ENCODE data around the gene TNFRSF13B. TPM values are rescaled to one million over a fixed set of nuclear protein-coding genes. Genes with fewer than 3 reads are reported as not detected.

Gene TNFRSF13B
- total and polyA plus RNA-seq, 7 donors = not detected

- no peak for ATAC-seq
Observed at GRCh38 chr17:16925461-16926060, 46.4 kb downstream of the TNFRSF13B start.

DNA sequence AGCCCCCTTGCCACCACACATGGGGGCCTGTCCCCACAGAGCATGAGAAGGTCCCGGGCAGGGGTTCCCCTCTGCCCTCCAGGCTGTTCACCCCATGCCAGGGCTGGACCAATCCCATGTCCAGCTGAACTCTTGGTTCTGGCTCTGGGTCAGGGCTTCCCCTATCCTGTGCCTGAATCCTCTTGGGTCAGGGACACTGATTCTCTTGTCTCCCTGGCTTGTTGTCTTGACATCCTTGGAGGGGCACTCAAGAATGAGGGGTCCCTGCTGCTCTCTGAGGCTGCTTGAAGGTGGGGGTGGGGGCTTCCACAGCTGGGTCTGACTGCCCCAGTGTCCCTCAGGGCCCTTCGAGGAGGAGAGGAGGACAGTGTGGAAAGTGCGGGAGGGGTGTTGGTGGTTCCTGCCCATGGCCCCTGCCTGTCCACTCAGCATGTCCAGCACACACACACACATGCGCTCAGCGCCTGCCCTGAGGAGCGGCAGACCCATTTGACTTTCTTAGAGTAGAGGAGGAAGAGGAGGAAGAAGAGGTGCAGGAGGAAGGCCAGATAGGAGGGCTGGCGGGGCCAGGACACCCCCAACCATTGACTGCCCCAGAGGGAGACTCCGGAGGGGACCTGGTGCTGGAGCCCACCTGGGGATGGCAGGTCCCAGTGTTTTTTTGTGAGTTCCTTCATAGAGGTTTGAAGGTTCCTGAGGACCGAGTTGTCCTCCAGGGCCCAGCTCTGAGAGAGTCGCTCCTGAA lies 47.0 kb downstream of the TNFRSF13B start:
- 90 to 95% (median 92%) methylated on average over 10 of the region's 10 CpGs for WGBS, 3 donors
- Histone ChIP-seq H3K4me3 (no peak overlapping the region), H3K36me3 (ENCODE audit: insufficient read depth in 1 of 2, low read depth in 1 of 2) (no peaks in the 10 kb centered on the region), H3K27ac (no peak overlapping the region), H3K4me1 (no peaks in the 10 kb centered on the region), H3K27me3 (ENCODE audit: insufficient read depth in 3 of 3, low read length in 2 of 3) (no peaks in the 10 kb centered on the region), H3K9me3 (no peaks in the 10 kb centered on the region)
- TF ChIP-seq CTCF (IDR thresholded peaks at IDR 0.05) = no peak
- intact Hi-C loops (cut with DNase I) = loop anchor here in 1 of 2 donors (5.0 kb wide), 1 partner anchor 62 kb away; no protein-coding TSS in a partner anchor
- no peak for DNase-seq
- ATAC-seq = no peak

More at GRCh38 chr17:16925461-16926060, 46.4 kb downstream of the TNFRSF13B start:
- Histone ChIP-seq H3K4me3 (no peak overlapping the region), H3K4me1 (no peaks in the 10 kb centered on the region), H3K36me3 (ENCODE audit: insufficient read depth in 1 of 2, low read depth in 1 of 2) (no peaks in the 10 kb centered on the region), H3K9me3 (no peaks in the 10 kb centered on the region), H3K27ac (no peak overlapping the region), H3K27me3 (ENCODE audit: insufficient read depth in 3 of 3, low read length in 2 of 3) (no peaks in the 10 kb centered on the region)
- 93 to 96% (median 94%) methylated on average over 15 of the region's 15 CpGs for WGBS, 3 donors
- intact Hi-C loops (cut with DNase I) = no loop called here
- peak in 1 of 2 donors; percentile 15 for DNase-seq
- no peak for TF ChIP-seq CTCF (IDR thresholded peaks at IDR 0.05)

DNA sequence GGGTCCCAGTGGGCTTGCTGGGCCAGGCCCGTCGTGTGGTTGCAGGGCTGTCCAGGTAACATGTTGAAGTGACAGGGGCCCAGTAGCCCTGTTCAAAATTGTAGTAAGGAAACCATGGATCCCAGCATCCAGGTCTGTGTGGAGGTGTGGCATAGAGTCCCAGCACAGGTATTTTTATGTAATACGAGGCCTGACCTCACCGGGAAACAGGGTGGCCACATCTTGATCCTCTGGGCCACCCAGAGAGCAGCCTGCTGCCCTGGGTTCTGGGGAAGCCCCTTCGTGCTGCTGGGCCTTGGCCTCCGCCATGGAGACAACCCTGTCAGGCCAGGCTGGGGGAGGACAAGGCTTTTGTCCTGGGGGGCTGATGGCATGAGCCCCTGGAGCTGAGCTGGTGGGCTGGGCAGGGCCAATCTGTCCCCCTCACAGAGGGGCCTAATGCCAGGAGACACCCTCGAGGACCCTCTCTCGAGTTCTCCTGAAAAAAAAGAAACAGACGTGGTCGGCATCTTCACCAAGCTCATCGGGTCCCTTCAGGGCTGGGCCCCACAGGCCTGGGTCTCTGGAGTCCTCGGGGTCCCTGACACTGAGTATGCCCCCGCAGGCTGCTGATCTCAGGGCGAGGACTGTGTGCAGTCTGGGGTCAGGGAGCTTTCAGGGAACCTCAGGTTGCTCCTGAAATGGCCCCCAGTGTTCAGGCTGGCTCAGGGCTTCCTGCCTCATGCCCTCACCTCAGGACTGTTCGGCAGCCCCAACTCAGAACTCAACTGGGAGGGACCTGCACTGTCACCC lies 47.8 kb downstream of the TNFRSF13B start:
- H3K36me3 ChIP-seq (ENCODE audit: insufficient read depth in 1 of 2, low read depth in 1 of 2) = no peaks in the 10 kb centered on the region
- no peak overlapping the region for H3K4me3 ChIP-seq
- no peaks in the 10 kb centered on the region for H3K27me3 ChIP-seq (ENCODE audit: insufficient read depth in 3 of 3, low read length in 2 of 3)
- DNase-seq (peak in 1 of 2 donors; percentile 34), ATAC-seq (no peak)
- H3K27ac ChIP-seq = no peak overlapping the region
- no peak for TF ChIP-seq CTCF (IDR thresholded peaks at IDR 0.05)
- no peaks in the 10 kb centered on the region for H3K9me3 ChIP-seq
- WGBS, 3 donors = 88 to 91% (median 90%) methylated on average over 15 of the region's 15 CpGs
- intact Hi-C loops (cut with DNase I) = loop anchor here in 1 of 2 donors (5.0 kb wide), 1 partner anchor 63 kb away; no protein-coding TSS in a partner anchor
- H3K4me1 ChIP-seq = no peaks in the 10 kb centered on the region

- Histone ChIP-seq H3K4me1 (no peaks in the 10 kb centered on the region), H3K9me3 (no peaks in the 10 kb centered on the region), H3K27me3 (ENCODE audit: insufficient read depth in 3 of 3, low read length in 2 of 3) (no peaks in the 10 kb centered on the region), H3K27ac (no peak overlapping the region), H3K4me3 (no peak overlapping the region), H3K36me3 (ENCODE audit: insufficient read depth in 1 of 2, low read depth in 1 of 2) (no peaks in the 10 kb centered on the region)
- TF ChIP-seq CTCF (IDR thresholded peaks at IDR 0.05) = no peak
- intact Hi-C loops (cut with DNase I) = loop anchor here in 1 of 2 donors (5.0 kb wide), 1 partner anchor 64 kb away; no protein-coding TSS in a partner anchor
- no peak for ATAC-seq
- DNase-seq = peak in 1 of 2 donors; percentile 27
- 74 to 85% (median 79%) methylated on average over 17 of the region's 17 CpGs for WGBS, 3 donors
Observed at GRCh38 chr17:16923097-16923903, 48.6 kb downstream of the TNFRSF13B start.
